K562 treated with DMSO at 1 percent for 48 hours (cell line): ENCODE measurements around the gene KDM6A. TPM values are rescaled to one million over a fixed set of nuclear protein-coding genes. Genes with fewer than 3 reads are reported as not detected.

Source experiments
- total RNA-seq: library from RNA; unstranded; fragments of 300-600 nt; gene quantifications from 2 replicates; pipeline ENCODE4 v1.2.3, GENCODE V29; 2022; ENCODE audit warnings: low replicate concordance; ENCODE audit errors: extremely low read depth

Gene KDM6A
- total RNA-seq = 291 TPM in 1 of 2 replicates, not detected in the other

GRCh38 chrX:44872821-44873414, at the start of gene KDM6A:
Gene KDM6A (plus strand): TSS chrX:44873188. CDS start chrX:44873552, 364 bp downstream.

DNA sequence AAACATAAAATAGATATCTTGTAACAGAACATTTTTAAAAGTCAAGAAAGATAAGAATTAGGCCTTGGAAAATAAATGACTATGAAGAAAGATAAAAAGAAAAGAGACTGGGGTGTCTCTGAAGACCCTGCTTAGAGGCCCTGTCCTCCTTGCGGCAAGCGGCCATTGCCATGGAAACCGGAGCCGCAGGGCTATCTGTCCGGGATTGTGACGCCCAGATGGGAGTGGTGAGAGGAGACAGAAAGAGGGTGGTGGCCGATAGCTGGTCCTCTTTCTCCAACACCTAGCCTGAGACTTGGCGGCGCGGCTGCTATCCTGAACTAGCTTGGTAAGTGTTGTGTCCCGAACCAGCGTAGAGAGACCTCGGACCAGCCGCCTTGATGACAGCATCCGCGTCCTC, 29.2 kb upstream of the KDM6A start, which contains the start of gene DUSP21:
DUSP21 (plus strand) TSS at position 269 of the 400 bp plus-strand sequence; CDS start at position 381, 112 bp downstream.

Other genes starting within 250 kb of the KDM6A start
- not detected in 2 replicates for gene DUSP21, start 29.2 kb upstream of the KDM6A start, total RNA-seq